ENCODE results near the gene PCDH12.
"Not testable (repeated sequence)": the region's sequence is repeated elsewhere in the genome, so short reads cannot be mapped to it uniquely, and the experiment has no call there.

The PCDH12 gene

DNA sequence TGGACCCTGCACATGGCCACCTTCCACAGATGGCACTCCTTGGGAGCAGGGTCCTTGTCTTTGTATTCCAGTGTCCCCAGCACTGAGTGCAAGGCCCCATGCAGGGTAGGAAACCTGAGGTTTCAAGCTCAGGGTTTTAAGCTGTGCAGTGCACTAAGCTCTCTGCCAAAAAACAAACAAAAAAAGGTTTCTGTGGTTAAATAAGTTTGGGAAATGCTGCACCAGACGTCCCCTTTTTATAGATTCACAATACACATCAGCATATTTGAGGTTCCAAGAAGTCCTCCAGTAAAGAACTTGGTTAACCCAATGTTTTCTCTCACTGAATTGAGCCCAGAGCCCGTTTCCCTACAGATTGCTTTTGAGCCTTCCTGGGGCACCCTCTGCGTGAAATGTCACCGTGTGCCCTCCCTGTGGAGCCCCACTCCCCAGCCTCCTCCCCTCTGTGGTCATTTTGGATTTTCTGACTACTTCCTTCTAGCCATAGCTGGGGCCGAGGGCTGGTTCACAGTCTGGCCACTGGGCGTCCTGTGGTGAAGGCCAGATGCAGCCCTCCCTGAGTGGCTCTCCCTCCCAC is 17.2 kb downstream of the PCDH12 start:
- peak; percentile 78 for DNase-seq (ENCODE audit: low spot score)

DNA sequence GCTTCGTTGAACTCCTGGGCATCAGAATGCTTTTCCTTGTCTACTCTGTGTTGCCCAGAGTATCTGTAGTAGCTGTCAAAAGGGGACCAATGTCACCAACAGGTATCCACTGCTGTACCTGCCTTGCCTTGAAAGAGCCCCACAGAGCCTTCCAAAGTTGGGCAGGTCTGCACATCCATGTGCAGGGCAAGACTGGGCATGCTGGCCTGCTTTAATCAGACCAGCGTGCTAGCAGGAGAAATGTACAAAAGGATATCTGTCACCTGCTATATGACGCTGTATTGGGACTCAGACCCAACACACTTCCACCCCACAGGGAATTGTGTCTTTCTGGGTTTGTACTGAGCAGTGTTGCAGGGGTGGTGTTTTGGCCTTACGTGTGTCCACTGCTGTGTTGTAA is 22.5 kb downstream of the PCDH12 start:
- no peak for DNase-seq (ENCODE audit: low spot score)

DNA sequence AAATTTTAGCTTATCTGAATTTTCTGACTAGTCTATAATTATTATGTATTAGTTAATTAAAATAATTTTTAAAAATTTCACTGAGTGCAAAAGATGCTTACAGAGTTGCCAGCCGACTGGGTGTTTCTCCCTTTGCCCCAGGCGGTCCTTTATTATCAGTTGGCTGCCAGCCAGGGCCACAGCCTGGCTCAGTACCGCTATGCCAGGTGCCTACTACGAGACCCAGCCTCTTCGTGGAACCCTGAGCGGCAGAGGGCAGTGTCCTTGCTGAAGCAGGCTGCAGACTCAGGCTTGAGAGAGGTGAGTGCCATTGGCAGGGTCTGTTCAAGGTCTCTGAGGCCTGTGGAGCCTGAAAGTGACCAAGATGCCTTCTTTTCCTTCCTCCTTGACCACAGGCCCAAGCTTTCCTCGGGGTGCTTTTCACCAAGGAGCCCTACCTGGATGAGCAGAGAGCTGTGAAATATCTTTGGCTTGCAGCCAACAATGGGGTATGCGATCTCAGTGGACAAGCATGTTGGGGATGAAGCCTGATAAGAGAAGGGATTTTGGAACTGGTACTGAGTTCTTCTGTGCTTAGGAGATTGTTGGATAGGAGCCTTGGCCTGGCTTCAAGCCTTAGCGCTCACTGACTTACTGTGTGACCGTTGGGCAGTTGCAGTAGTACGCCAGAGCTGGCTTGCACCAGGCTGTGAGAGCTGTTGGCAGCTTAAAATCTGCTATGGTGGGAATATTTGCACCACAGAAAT is 23.7 kb downstream of the PCDH12 start:
- DNase-seq (ENCODE audit: low spot score): no peak

DNA sequence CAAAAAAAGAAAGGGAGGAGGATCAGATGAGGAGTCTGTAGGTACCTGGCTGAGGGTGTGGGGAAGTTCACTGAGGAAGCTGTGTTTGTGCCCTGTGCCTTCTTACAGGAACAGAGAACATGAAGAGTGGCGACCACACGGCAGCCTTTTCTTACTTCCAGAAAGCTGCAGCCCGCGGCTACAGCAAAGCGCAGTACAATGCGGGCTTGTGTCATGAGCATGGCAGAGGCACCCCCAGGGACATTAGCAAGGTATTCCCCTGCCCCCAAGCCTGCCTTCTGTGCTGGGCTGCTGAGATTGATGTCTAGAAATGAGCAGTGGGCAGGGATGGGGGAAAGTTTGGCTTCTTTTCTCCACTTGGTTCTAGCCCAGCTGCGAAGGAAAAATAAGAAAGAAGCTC is 24.9 kb downstream of the PCDH12 start:
- DNase-seq (ENCODE audit: low spot score): no peak

DNA sequence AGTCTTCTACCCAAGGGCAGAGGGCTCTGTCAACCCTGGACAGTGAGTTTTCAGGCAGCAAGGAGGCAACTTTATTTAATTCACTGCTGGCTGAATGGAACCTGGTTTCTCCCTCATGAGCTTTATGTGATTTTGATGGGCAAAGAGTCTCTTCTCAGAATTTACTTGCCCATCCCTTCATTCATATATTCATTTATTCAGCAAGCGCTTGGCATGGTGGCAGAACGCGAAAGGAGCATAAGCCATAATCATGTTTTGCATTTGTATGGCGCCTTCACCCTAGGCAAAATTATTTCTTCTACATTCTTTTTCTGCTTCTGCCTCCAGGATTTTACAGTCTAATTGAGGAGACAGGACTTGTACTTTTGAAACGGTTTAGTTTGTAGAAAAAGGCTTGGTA is 26.3 kb downstream of the PCDH12 start:
- no peak for DNase-seq (ENCODE audit: low spot score)

DNA sequence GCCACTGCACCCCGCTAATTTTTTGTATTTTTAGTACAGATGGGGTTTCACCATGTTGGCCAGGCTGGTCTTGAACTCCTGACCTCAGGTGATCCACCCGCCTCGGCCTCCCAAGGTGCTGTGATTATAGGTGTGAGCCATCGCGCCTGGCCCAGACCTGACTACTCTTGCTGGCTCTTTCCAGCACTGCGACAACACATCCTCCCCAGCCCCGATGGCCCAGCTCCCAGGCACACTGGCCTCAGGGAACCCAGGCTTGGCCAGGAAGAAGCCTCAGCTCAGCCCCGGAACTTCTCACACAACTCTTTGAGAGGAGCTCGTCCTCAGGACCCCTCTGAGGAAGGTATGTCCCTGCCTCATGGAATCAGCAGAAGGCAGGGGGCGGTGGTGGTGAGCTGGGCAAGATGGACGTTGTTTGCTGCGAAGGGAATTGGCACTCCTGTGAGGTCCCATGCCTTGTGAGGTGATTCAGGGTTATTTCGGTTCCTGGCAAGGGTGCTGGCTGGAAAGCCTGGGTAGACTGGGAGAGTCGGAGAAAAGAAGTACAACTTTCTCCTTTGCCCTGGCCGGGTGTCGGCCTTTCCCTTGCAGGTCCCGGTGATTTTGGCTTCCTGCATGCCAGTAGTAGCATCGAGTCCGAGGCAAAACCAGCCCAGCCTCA is 28.5 kb downstream of the PCDH12 start:
- DNase-seq (ENCODE audit: low spot score): no peak

DNA sequence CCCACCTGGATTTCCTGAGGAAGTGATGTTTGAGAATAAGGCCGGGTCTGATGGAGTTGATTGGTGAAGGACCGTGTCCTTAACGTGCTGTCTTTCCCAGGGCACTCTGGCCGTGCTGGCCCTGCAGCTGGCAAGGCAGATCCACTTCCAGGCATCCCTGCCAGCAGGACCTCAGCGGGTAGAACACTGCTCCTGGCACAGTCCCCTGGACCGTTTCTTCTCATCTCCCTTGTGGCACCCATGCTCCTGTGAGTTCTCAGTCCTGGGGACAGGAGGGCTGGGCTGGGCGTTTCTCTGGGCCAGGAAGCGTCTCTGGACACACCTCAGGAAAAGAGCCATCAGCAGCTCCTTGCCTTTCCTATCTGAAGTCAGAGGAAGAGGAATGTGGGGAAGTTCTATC is 30.0 kb downstream of the PCDH12 start:
- DNase-seq (ENCODE audit: low spot score): no peak

DNA sequence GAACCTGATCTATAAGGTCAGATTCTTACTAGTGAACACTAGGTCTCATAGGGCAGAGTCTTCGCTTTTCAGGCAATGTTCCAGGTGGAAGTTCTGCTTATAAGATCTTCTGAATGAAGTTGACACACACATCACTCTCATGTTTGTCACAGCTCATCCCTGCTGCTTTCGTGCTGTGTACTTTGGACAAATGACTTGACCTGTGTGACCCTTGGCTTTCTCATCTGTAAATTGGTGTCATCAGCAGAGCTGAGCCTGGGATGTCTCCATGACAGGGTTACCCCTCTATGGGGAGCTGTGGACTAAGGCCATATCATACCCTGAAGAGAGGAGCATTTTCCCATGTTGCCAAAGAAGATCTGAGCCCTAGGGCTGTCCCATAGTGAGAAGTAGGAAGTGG is 31.6 kb downstream of the PCDH12 start:
- DNase-seq (ENCODE audit: low spot score): no peak

DNA sequence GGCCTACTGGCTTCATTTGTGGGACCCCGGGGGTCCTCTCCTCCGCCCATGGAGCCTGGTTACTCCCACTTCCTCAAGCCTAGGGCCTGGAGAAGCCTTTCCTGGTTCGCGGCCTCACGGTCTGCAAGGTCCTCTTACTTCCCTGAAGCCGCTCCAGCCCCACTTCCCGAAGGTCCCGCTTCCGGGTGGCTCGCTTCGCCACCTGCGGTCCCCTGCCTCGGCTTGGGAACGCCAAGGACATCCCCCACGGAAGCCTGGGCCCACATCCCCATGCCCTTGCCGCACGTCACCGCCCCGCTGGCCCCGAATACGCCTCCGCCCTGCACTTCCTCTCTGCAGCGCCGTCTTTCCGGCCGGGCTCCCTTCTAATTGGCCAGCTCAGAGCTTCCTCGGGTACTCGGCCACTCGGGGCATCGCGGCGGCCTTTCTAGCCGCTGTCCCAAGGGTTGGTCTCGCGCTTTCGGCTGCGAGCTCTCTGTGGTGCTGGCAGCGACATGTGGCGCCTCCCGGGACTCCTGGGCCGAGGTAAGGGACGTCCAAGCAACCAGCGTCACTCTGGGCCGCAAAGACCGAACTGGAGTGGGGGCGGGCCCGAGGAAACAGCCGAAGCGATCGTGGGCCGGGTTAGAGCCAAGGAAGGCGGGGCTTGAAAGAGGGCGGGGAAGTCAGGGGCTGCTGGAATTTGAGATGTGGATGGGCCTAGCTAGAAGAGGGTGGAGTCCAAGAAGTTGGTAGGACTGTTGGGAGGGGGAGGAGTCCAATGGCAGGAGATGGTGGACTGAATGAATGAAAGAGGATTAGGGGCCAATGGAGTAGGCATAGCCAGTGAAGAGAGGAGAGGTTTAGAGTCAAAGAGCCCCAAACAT is 34.3 kb downstream of the PCDH12 start, which contains the start of gene DELE1:
Gene DELE1 (plus strand): TSS at position 424 of the 866 bp plus-strand sequence. CDS start 71 bp downstream, at position 495.
- DNase-seq (ENCODE audit: low spot score): peak; percentile 96

DNA sequence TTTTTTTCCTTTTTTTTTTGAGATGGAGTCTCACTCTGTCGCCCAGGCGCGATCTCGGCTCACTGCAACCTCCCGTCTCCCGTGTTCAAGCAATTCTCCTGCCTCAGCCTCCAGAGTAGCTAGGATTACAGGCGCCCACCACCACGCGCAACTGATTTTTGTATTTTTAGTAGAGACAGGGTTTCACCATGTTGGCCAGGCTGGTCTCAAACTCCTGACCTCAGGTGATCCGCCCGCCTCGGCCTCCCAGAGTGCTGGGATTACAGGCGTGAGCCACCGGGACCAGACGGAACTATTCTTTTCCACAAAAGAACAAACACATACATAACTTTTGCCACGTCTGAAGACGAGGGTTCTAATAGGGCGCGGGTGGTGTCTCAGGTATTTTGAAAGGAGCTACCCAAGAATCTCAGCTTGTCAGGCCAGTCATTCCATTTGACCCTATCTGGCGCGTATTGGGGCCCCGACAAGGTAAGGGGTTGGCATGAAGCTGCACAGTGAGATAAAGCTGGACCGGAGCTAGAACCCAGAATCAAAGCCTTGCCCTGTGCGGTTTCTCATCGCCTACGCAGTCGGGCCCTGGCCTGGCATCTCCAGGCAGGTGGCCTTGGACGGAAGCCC is 35.1 kb downstream of the PCDH12 start:
- DNase-seq (ENCODE audit: low spot score): not testable (repeated sequence)

DNA sequence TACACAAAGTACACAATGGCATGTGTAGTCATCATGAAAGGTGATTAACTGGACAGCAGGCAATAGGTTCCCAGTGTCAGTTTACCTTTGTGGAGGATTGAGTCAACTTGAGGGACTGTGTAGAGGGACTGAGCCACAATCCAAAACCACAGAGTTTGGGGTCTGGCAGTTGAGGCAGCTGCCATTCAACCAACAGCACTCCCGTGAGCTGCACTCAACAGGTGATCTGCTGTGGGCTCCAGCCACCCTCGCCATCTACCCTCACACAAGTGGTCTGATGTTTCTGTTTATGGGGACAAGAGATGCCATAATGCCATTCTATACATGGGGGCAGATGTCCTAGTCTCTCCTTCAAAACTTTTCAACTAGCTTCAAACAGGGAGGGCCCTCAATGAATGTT is 37.2 kb downstream of the PCDH12 start:
- no peak for DNase-seq (ENCODE audit: low spot score)

DNA sequence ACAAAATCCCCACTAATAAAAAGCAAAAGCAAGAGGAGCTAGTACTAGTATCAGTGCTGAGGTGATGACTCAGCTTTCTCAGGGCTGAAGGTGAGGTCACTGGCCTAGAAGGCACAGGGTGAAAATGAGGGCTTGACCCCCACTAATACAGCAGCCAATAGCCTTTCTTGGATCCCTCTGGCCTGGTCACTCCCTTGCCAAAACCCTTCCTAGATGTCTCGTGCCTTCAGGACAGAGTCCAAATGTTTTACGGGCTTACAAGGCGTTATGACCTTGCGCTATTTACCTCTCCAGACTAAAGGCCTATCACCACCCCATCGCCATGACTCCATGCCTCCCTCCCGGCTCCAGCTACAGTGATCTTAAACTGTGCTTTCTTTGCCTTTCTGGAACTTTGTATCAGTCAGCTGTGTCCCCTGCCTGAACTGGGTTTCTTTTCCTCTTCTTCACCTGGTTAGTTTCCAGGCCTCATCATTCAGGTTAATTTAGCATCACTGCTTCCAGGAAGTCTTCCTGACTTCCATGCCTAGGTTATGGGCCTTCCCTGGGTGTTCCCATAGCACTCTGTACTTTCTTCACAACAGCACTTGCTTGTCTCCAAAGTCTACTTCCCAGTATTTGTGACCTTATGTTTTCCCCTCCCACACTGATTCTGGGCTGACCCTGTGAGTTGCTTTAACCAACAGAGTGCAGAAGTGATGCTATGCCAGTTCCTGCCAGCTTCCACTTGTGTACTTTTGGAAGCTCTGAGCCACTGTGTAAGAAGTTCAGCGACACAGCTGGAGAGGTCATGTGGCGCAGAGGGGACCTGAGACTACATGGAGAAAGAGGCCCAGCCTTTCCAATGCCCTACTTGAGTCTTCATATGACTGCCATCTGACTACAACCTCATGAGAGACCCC is 38.5 kb downstream of the PCDH12 start:
- no peak for DNase-seq (ENCODE audit: low spot score)

DNA sequence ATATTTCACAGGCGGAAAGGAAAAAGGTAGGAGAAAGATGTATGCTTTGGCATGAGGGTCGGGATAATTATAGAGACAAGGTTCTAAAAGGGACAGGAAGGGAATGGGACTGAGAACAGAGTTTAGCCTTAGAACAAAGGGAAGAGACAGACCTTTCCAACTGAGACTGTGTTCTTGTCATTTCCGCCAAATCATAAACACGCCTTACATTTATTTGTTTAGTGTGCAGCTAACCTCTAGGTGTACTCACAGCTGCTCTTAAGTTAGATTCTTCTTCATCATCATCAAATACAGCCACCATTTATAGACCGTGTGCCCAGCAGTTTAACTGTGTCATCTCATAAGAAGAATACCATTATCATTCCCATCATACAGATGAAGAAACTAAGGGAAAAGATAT is 40.2 kb downstream of the PCDH12 start:
- no peak for DNase-seq (ENCODE audit: low spot score)

DNA sequence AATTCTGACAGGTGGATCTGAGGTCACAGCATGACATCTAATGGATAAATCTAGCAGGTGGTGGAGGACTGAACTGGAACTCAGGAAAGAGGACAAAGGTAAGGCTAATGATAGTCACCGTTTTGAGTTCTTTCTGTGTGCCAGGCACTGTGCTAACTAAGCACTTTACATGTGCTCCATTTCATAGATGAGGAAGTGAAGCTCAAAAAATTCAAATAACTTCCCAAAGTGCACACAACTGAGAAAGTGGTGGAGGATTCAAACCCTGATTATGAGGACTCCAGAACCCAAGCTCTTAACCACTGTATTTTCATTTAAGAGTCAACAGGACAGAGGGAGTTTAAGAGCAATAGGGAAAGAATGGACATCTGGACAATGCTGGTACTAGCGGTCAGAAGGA is 41.5 kb downstream of the PCDH12 start:
- no peak for DNase-seq (ENCODE audit: low spot score)

DNA sequence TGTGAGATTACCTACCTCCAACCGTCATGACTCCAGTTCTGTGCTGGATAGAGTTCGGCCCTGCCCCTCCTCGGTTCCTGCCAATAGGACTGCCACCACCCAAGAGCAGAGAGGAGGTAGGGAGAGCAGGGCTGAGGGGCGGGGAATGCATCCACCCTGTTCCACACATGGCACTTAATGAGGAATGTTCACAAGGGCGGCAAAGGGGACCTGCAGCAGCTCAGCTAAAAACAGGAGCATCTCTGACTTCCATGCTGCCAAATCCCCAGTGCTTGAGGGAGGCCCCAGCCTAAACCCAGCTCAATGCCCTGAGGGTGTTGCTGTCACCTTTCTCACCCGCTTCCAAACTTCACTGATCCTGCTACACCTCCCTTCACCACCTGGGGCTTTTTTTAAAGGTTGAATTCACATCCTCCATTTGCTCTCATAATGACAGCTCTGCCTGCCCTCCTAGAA is 42.1 kb downstream of the PCDH12 start:
- DNase-seq (ENCODE audit: low spot score): no peak

DNA sequence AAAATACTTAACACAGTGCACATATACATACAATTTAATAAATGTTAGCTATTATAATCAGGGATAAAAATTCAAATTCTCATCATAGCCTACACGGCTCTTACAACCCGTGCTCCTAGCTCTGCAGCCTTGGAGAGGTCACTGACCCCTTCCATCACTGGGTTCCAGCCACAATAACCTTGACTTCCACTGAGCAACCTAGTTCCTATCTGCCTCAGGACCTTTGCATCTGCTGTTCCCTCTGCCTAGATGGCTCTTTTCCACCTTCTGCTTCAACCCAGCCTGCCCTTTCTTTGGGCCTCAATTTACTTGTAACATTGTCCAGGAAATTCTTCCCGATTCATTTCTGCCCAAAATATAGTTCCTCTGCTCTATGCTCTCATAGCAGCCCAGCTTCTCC is 43.2 kb downstream of the PCDH12 start:
- no peak for DNase-seq (ENCODE audit: low spot score)

DNA sequence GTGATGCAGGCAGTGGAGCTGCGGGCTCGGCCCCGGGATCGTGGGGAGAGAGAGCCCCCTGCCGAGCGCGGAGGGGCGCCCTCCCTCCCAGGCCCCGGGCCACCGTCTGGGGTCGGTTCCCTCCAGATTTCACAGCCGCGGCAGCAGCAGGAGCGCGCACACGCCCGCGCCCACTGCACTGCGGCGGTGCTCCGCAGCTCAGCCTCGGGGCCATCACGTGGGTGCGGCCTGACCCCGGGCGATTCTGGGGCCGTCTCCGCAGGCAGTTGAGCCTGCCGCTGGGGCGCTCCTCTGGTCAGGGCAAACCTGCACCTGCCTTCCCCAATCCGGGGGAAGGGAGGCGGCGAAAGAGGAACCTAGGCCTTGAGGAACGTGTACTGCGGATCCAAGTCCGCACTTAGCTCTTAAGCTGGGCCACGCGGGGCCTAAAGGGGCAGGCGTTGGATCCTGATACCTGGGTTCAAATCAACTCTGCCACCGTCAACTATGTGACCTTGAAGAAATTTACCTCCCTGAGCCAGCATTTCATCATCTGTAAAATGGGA is 43.7 kb downstream of the PCDH12 start:
- DNase-seq (ENCODE audit: low spot score): peak; percentile 67

DNA sequence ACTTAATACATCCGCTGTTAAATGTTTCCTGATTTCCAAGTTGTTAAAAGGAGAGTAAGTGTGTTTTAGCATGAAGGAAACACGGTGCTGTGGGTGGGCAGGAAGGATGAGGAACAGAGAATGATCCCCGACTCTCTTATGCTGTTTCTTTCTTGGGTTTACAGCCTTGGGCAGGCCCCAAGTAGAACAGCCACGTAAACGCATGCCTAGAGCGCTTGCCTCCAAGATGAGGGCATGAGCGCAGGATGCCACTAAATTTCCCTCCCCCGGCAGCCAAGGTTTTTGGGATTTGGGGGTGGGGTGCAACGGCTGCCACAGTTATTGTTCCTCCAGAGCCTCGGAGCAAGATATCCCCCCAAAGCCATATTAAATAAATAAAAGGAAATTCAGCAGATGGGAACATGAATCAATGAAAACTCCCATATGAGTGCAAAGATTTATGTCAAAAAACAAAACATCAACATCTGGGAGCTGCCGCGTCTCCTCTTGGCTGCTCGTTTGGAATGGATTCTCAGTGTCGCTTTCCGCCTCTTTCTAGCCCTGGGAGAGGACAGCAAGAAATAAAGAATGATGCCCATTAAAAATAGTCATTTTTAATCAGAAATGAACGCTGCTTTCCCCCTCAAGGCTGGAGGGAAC is 44.3 kb downstream of the PCDH12 start:
- DNase-seq (ENCODE audit: low spot score): peak; percentile 21

DNA sequence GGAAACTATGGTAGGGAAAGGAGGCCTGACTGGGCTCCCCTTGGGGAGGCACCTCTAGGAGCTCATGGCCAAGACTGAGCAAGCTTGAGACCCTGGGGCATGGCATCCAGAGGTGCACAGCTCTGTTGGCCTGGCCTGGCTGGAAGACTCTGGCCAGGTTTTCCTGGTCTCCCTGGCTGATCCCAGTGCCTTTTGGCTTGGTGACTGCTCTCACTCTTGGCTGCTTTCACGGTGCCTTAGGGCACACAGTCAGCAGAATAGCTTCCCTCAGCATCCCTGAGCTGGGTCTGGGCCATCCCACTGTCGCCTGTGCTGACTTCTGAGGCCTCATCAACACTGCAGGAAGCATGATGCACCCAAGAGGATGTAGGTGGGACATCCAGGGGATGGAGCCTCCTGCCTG is 47.7 kb downstream of the PCDH12 start:
- peak; percentile 51 for DNase-seq (ENCODE audit: low spot score)

DNA sequence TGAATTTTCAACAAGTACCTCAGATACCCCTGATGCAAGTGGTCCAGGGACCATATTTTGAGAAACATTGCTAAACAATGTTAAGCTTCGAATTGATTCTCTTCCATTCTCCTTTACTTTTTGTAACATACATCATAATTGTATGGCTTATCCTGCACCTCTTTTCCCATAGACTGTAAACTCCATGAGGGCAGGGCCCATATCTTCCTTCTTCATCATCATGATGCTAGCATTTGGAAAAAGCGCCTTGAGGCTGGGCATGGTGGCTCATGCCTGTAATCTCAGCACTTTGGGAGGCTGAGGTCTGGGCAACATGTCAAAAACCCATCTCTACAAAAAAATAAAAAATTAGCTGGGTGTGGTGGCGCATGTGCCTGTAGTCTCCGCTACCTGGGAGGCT is 48.8 kb downstream of the PCDH12 start:
- no peak for DNase-seq (ENCODE audit: low spot score)
